GM03348 (cell line): ENCODE data around the gene LDB2.
"Not testable (repeated sequence)": the region's sequence is repeated elsewhere in the genome, so short reads cannot be mapped to it uniquely, and the experiment has no call there.

Experiments
- DNase-seq: peaks from one replicate; pipeline ENCODE4 v3.0.0; 2012; ENCODE audit warnings: low spot score

LDB2 gene

DNA sequence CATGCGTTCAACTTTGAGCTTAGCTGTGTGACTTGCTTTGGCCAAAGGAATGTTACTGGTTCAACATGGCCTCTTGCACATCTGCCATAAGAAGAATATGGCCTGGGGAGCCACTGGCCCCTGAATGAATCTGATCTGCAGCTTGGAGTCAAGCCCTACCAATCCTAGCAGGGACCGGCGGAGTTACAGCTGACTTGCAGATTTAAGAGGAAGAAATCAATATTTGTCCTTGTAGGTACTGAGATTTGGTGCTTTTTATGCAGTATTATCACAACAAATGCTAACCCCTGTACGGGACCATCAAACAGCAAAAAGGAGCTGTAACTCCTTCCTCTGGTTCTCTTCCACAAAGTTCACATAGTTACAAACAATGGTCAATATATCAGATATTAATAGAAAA lies 252.0 kb downstream of the LDB2 start:
- no peak for DNase-seq

DNA sequence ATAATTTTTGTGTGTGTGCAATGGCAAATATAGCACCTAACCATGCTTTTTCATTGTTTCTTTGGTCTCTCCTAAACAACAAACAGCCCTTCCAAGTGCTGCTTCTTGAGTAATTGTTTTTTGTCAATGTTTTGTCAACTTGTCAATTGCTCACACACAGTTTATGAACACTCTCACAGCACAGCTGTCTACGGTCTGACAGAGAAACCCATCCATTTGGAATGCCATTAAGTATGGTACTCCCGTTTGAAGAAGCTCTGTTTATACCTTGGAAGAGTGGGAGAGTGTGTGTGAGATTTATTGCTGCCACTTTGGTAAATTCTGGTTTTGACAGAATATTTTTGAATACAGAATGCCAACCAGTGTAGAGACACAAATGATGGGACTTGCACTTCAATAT lies 254.6 kb downstream of the LDB2 start:
- DNase-seq: no peak

DNA sequence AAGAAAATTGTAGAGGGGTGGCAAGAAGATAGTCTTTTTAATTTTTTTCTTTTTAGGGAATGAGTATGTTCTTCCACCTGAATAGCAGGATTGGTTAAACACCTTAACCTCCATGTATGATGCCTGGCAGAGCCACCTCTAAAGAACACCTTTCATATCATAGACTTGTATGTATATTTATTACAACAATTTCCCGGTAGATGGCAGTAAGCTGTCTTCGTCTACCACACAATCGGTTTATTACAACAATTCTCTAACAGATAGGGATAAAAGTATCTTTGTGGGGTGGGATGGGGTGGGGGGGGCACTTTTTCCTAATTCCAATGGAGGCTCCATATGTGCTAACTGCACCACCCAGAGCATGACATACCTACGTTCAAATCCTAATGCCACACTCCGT lies 255.5 kb downstream of the LDB2 start:
- no peak for DNase-seq

DNA sequence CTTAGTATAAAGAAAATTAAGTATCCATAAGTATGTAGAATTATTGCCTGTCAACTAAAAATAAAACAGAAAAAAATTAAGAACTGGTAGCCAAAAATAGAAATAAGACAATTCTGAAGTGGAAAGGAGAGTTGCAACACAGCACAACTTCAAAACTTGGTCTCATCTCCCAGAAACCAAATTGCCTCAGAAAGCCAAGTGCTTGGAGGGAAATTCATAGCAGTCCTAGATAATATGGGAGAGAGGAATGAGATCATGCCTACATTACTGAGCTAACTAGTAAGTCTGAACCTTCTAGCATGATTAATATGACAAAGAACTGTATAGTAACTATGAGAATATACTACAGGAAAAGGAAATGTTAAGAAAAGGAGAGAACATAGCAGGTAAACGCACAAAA lies 256.5 kb downstream of the LDB2 start:
- peak; percentile 74 for DNase-seq

DNA sequence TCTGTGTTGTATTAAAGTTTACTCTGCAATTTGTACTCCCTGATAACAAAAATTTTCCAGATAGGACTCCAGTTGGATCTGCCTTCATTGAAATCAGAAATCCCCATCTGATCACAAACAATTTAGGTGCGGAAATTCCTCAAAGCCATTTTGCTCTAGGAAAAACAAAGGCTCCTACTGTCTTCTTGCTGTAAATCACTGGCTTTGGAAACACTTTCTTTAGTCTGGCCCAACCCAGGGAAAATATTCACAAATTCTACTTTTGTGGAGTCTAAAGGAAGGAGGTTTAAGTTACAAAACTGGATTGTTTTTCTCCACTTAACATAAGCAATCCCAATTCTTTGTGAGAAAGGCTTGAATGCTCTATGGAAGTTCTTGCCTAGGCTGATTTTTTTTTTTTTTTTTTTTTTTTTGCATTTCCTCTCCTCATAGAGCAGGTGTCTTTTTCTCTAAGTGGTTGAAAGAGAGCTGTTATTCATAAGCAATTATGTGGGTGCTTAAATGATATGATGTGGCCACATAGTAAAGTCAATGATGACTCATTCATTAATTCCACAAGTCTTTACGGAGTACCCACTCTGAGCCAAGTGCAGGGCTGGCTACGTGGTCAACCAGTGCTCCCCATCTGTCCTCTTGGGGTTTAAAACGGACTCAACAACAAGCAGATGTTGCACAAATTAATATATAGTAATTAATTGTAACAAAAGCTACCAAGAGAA lies 261.4 kb downstream of the LDB2 start:
- DNase-seq: peak; percentile 22

DNA sequence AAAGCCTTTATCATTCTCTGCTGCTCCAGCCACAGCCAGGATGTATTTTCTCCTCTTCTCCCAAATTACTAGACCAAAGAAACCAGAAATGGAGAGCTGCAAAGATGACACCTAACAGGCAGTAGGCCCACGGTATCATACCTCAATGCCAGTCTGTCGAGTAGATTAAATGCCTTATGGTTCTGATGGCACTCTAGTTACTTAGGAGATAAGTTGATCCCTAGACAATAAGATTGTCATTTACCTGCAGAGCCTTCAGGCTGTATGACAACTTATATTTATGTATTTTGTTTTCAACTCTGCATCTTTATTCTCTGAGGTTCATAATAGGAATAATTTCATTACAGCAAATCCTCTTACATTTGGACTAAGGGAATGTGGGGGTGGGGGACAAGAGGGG lies 262.1 kb downstream of the LDB2 start:
- no peak for DNase-seq

DNA sequence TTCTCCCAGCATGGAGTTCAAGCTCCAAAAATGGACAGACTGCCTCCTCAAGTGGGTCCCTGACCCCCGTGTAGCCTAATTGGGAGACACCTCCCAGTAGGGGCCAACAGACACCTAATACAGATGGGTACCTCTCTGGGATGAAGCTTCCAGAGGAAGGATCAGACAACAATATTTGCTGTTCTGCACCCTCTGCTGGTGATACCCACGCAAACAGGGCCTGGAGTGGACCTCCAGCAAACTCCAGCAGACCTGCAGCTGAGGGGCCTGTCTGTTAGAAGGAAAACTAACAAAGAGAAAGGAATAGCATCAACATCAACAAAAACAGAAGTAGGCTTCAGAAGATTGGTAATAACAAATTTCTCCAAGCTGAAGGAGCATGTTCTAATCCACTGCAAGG lies 269.2 kb downstream of the LDB2 start:
- DNase-seq: not testable (repeated sequence)

DNA sequence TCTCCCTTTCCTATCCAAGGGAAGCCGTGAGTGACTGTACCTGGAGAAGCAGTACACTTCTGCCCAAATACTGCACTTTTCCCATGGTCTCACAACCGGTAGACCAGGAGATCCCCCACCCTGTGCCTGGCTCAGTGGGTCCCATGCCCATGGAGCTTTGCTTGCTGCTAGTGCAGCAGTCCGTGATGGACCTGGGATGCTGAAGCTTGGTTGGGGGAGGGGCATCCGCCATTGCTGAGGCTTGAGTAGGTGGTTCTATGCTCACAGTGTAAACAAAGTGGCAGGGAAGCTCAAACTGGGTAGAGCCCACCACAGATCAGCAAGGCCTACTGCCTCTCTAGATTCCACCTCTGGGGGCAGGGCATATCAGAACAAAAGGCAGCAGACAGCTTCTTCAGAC lies 269.6 kb downstream of the LDB2 start:
- not testable (repeated sequence) for DNase-seq

DNA sequence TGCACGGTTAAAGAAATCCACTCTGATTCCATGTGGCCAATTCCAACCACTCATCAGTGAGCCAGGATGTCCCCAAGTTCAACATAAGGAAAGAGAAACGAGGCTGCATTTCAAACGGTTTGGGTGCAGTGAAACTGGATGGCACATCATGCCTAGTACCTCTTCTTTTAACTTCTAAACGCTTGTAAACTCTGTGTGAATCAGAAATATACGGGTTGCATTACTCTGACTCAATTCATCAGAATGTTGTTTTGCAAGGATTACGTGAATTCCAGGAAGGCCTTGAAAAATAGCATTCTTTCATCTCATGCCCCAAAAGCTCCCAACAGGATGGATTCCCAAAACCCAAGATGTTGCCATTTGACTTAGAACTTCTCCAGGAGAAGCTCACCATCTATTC lies 270.4 kb downstream of the LDB2 start:
- DNase-seq: peak; percentile 84

DNA sequence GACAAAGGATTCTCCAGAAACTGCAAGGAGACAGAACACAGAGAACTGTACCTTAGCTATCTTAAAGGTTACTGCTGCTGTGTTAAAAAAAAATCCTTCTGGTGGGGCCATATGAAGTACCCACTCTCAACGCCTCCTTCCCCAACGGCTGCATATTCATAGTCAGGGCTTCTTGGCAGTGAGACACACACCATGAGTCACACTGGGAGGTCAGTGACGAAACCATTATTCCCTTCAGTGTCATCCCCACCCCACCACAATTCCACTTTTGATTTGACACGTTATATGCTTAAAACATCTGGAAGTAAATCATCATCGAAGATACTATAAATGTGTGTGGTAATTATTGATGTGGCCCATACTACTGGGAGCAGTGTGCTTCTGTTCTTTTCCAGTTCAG lies 271.5 kb downstream of the LDB2 start:
- peak; percentile 88 for DNase-seq

DNA sequence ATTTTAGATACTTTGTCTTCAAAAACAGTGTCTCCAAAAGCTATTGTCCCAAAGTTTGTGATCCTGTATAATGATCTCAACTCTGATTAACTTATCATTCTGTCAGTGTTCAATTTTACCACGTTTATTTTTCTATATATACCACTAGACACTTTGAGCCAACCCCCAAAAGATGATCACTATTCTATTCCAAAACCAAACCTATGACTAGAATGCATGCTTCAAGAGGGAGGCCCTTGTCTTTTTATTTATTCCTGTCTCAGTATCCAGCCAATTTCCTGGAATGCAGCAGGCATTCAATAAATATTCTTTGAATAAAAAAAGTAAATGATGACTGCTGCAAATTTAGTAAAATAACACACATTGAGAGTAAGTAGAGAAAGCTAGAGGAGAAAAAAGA lies 275.6 kb downstream of the LDB2 start:
- no peak for DNase-seq

DNA sequence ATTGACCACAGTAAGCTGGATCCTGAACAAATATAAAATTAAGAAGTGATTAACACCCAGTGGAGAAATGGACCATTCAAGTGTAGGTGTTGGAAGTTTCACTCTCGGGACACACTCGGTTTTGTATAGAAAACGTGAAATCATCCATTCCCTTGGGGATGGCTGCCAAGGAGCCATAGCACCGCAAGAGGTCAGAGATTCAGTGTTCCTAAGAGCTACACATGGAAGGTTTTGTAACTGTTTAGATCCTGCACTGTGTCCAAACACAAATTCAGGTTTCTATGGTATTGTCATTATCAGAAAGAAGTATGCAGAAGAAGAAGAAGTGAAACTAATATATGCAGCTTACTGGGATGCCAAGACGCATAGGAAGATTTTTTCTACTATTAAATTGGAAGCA lies 281.0 kb downstream of the LDB2 start:
- peak; percentile 60 for DNase-seq

DNA sequence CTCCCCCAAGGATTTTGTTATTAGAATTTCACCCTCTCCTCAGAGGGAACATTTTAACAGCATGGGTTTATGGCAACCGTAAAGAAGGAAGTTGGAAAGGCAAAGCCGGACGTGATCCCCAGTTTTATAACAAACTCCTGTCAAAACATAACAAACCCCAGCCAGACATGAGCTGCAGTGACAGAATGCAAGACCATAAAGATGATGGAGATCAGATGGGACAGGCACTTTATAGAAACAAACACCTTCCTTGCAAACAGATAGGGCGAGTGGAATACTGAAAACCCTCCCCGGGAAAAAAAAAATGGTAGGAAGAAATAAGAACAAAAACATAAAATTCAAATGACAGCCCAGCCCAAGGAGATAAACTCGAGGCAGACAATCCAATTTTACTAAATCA lies 281.4 kb downstream of the LDB2 start:
- DNase-seq: no peak

DNA sequence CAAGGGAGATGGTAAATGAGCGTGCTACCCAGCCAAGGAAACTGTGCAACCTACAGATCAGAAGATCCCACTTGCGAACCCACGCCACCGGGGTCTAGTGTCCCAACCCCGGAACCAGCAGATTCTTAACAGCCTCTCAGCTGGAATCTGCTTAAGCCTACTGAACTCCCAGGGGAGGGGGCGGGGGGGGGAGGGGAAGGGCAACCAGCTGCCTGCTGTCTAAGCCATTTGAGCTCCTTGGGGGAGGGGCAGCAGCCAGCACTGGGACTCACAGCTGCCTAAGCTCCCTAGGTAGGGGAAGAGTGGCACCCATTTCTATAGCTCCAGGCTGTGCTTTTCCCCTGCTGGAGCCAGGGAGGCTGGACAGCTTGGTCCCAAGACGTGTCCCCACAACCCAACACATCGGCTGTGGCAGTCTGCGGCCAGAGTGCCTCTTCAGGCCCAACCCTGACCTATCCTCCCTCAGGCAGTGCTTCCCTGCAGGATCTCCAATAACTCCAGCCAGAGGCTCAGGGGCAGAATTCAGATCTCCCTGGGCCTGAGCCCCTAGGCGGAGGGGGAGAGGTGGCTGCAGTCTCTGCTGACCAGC lies 289.2 kb downstream of the LDB2 start:
- DNase-seq: no peak

DNA sequence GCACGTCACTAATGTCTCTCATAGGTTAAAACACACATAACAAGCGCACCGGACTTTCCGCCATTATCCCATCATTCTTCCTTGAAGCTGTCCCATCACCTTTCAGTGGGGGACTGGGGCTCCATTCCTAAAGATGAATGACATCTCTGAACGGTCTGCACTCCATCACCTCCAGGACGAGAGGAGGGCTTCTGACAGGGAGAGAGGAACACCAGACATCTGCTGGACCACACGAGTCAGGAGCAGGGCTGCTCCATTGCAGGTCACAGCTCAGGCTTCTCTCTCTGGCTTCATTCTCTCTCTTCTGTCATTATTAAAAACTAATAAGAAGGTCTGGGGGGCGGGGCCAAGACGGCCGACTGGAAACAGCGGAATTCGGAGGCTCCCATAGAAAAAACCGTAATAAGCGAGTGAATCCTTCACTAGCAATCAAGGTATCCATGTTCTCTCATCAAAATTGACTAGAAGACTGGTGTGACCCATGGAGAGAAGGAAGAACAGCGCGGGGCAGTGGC lies 289.8 kb downstream of the LDB2 start:
- DNase-seq: no peak

DNA sequence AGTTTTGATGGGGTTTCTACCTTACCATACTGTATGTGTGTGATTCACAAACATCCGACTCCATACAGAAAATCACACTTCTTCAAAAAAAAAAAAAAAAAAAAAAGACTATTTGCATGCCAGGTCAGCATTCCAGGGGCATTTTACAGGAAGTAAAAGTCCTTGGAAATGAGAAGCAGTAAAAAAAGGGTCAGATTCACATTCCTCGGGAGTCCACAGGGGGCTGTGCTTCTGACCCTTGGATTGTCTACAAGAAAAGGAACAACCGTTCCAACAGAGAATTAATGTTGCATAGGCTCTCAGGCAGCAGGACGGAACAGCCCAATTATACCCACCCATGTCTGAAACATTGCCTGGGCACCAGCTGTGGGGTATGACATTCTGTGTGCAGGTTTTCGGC lies 290.3 kb downstream of the LDB2 start:
- DNase-seq: peak; percentile 46

DNA sequence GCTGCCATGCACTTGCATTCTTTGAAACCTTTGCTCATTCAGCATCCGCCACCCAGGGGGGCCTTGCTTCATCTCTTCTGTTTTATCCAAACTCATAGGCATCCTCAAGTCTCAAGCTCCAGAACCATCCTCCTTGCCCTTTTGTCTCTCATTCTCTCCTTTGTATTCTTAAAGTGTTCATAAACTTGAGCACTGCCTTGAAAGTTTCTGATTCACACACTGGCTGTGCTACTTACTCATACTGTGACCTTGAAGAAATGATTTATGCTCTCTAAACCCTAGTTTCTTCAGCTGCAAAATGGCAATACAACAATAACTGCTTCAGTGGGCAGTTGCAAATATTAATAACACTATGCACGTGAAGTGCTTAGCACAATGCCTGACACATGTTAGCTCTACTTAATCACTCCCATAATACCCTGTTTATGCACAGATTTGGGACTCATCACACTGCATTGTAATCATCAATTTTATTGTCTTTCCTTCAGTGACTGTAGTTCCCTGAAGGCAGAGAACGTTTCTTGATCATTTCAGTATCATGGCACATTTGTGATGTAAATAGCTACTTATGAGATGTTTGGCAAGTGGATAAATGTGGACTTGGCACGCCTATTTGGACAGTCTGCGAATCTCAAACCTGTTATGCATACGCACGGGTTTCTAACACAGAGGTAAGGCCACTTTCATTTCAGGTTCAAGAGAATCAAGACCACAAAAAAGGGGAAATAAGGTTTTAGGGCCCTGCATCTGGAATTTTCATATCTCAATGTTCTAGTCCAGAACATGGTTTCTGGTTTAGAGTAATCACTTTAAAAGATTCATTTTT lies 291.0 kb downstream of the LDB2 start:
- DNase-seq: no peak

DNA sequence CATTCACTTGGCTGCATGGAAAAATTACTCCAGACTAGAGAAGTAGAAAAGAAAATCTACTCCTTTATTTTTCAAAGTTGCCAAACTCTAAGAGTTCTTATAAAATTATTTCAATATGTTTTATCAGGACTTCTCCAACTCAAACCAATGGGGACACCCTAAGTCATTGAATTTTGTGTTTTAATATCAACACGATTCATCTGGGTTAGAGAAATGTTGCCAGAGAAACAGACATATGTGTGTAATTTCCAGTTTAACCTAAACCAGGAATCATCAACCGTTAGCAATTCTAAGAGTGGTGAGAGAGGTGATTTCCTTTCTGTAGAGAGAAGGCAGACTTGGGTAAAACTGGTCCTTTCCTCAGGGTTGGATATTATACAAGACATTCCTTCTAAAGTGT lies 291.8 kb downstream of the LDB2 start:
- no peak for DNase-seq

DNA sequence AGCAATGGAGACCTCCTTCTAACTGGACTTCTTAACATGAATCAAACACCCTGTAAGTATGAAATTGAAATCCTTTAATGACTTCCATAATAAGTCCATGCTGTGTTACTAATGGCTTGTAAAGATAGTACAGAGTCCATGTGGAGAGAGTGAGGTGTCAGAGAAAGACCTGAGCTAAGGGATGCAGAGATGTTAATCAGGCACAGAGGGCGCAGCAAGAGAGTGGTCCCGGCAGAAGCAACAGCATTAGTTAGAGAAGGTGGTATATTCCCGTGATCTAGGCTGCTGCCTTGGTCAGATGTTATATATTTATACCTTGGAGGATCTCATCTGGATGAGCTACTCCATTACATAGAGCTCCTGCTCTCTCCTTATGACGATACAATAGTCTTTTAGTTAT lies 295.3 kb downstream of the LDB2 start:
- no peak for DNase-seq

DNA sequence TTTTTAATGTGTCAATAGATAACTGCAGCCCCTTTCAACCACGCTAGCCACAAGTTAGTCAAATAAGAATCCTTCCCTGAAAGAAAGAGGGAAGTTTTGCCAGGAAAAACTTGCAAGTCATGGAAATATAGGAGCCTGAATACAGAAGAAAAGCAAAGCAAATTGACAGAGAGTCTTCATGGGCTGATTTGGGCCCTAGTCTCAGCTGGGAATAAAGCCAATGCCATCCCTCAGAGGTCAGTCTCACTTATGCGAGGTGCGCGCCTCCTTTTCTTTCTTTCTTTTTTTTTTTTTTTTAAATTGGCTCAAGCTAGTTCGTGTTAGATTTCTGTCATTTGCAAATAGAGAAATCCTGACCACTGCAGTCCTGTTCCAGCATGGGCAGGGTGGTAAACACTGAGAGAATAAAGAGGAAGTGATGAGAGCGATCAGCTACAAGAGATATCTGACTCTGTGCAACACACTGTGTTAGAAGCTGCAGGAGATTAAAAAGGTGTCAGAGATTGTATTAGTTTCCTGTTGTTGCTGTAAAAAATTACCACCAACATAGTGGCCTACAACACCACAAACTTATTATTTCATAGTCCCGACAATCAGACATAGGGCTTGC lies 299.7 kb downstream of the LDB2 start:
- no peak for DNase-seq

DNA sequence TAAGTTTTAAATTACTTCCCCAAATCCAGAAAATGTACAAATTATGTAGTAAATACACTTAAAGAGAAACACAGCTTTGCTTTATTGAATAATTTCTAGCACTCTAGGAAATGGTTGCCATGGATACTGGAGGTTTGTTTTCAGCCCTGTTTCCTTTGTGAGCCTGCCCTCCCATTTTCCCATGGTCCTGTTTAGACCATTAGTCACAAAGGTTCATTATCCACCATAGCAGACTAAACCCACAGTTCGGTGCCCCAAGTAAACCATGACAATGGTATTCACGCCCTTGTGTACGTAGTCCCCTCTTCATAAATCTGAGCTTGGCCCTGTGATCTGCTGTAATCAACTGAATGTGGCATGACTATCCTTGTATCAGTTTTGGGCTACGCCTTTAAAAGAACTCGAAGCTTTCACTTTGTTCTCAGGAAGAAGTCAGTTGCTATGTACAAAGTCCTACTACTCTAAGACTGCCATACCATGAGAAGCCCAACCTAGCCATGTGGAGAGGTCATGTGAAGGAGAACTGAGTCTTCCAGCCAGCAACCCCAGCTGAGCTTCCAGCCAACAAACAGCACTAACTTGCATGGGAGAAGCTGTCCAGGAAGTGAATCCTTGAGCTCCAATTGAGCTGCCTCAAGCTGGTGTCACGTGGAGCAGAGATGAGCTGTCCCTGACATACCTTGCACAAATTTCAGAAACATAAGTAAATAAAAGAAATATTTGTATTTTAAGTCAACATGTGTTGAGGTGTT lies 300.4 kb downstream of the LDB2 start:
- DNase-seq: no peak

DNA sequence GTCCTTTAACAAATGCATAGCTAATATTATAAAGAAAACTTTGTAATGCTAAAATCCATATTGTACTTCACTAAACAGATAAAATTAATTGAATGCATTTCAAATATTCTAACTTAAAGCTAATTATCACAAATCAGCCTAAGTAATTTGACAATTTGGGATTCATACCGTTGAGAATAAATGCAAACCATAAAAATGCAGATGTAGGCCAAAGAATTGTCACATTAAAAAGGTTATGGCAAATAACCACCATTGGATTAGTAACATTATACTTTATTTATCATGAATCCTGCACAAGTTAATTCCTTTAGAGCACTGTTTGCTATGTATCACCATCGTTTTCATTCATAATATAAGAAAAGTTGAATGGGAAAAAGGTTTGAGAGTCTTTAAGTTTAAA lies 301.0 kb downstream of the LDB2 start:
- DNase-seq: no peak
